T47D (cell line): Measurements from ENCODE around the gene STRN.
"Not testable (repeated sequence)": the region's sequence is repeated elsewhere in the genome, so short reads cannot be mapped to it uniquely, and the experiment has no call there.

Experiments
- DNase-seq, 2 experiments: peaks; one replicate each; pipeline versions ENCODE4 v3.0.0 to v3.0.0-alpha.2; 2011 to 2012; ENCODE audit warnings: low read depth in 1 of 2, low spot score in 1 of 2
- JUND ChIP-seq: IDR thresholded peaks from 2 replicates; pipeline ENCODE4 v1.6.1; 2012; ENCODE audit warnings: low read depth
- in situ Hi-C: cut with HindIII; loops from 2 replicates; pipeline ENCODE4 v1.10.0; 2016; ENCODE audit warnings: low sequenced_read_pairs, low pct_unique_long_range_greater_than_20kb

The STRN gene

DNA sequence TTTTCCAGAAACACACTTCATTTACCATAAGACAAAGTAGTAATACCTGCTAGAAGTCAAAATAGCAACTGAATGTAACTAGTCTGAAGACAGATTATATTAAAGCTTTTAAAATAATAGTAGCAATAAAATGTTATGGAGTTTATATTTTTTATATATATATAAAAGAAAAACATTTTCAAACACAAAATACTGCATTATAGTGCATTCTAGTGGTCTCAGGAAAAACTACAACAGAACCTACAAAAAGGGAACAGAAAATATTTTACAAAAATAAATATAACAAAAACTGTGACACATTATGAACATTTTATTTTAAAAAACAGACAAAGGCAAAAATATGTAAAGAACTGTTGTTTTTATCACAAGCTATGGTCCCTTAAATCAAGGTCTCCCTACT, 48.0 kb downstream of the STRN start:
- no peak for TF ChIP-seq JUND
- DNase-seq: no peak
- in situ Hi-C loops: no loop called here

DNA sequence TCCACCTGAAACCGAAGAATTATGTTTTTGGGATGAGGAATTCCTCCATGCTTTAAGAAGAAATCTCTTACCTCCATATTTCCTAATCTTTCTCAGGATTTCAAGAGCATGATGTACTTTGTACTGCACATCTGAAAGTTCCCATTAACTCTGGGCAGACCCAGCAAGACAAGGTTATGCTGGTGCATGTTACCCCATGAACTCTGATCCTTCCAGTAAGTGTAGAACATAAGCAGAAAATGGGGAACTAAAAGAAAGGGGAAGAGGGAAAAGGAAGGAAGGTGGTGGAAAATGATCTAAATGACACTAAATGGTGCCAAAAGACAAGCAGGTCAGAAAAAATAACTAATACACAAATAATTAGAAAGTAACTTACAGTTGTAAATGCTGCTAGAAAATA, 50.7 kb downstream of the STRN start:
- TF ChIP-seq JUND: no peak
- no peak for DNase-seq
- in situ Hi-C loops: no loop called here

DNA sequence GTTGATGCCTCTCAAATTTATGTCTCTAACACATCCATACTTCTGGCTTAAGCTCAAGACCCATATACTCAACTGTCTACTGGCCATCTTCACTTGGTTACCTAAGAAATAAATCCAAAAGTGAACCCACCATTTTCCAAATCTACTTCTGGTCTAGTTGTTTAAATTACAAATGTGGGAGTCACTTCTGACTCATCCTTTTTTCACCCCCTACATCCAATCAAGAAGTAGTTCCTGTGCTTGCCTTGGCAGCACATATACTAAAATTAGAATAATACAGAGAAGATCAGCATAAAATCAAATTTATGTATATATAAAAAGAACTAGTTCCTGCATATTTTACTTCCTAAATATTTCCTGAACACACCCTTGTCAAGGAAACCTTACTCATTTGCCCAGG, 53.6 kb downstream of the STRN start:
- no peak for DNase-seq
- TF ChIP-seq JUND: no peak
- in situ Hi-C loops: no loop called here

DNA sequence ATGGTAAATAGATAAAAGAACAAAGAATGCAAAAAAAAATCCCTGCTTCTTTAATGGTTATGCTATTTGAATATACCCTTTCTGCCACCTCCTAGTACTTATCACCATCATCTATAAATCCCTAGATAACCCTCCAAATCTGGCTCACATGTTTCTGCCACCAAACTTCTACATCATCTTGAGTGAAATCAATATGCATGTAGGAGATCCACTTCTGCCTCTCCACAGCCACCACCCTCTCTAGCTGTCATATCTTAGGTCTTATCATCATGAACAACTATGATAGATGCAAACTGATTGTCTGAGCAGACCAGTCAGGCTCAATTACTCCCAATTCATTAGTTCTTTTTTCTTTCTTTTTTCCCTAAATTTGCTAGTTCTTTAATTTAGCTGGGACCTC, 55.3 kb downstream of the STRN start:
- no peak for TF ChIP-seq JUND
- in situ Hi-C loops: no loop called here
- DNase-seq: no peak

DNA sequence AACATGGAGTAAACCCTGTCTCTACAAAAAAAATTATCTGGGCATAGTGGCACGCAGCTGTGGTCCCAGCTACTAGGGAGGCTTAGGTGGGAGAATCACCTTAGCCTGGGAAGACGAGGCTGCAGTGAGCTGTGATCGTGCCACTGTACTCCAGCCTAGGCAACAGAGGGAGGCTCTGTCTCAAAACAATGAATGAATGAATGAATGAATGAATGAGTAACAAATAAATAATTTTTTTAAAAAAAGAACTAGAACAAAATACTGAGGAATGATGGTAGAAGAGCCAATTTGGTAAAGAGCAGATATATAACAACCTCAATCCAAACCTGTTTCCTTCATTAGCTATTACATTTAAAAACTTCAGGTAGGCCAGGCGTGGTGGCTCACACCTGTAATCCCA, 60.1 kb downstream of the STRN start:
- DNase-seq: no peak
- in situ Hi-C loops: no loop called here
- TF ChIP-seq JUND: no peak

DNA sequence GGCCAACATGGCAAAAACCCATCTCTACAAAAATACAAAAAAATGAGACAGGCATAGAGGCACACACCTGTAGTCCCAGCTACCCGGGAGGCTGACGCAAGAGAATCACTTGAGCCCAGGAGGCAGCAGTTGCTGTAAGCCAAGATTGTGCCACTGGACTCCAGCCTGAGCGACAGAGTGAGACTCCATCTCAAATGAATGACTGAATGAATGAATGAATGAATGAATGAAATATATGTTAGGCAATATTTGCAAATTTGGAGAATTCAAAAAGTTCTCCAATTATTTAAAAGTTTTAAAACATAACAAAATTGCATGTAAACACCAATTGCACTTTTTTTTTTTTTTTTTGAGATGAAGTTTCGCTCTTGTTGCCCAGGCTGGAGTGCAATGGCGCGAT, 61.7 kb downstream of the STRN start:
- no peak for DNase-seq
- TF ChIP-seq JUND: no peak
- in situ Hi-C loops: no loop called here

DNA sequence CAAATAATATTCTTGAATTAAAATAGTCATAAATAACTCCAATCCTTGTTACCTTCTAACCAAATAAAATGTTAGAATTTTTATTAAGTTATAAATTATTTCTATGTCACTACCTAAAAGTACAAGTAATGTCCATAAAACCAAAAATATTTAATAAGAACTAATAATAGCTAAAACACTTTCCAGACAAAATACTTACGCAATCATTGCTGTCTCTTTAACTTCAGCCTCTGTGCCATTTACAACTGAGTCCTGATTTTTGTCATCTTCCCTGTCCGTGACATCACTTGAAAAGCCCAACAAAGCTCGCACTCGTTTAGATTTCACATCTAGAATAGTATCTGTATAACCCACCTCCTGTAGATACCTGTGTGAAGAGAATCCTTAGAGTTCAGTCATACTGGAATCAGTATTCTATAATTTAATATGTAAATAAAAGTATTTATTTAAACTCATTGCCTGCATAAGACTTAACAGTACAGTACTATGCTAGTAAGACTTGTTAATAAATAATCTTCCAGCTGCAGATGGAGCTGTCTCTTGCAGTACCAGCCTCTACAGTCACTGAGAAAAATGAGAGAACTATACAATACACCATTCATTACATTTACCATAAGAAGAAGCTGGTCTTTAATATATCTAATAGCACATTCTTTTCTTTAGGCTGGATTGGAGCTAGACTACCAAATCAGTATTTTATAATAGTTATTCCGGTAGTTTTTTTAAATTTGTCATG, 63.8 kb downstream of the STRN start:
- in situ Hi-C loops: no loop called here
- DNase-seq: no peak
- TF ChIP-seq JUND: no peak

DNA sequence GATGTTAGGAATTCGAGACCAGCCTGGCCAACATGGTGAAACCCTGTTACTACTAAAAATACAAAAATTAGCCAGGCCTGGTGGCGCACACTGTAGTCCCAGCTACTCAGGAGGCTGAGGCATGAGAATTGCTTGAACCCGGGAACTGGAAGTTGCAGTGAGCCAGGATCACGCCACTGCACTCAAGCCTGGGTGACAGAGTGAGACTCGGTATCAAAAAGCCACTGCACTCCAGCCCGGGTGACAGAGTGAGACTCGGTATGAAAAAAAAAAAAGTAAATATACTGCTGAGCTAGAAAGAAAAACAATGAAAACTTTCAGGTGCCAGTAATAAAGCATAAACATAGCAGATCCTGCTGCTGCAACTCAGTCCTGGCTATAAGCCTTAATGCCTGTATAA, 73.5 kb downstream of the STRN start:
- no peak for TF ChIP-seq JUND
- in situ Hi-C loops: no loop called here
- DNase-seq: no peak

DNA sequence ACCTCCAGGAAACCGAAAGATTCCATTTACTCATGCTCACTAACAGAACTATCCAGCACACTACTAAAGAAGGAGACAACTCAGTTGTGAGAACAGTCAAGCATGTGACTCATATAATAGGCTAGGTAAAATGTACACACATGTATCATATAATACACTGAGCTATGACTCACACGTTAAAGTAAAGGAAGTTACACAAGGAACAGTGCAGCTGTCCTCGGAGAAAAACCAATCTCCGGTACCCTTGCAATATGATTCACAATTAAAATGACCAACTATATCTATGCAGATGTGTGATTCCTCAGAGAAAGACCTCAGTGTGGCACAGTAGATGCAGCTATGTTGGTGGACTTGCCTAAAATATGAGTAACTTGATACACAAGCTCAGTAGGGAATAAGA, 76.5 kb downstream of the STRN start:
- DNase-seq: no peak
- in situ Hi-C loops: no loop called here

DNA sequence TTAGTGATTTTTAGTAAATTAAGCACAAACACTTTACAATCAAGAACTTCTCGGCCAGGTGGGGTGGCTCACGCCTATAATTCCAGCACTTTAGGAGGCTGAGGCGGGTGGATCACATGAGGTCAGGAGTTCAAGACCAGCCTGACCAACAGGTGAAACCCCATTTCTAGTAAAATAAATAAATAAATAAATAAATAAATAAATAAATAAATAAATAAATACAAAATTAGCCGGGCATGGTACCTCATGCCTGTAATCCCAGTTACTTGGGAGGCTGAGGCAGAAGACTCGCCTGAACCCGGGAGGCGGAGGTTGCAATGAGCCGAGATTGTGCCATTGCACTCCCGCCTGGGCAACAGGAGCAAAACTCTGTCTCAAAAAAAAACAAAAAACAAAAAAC, 79.2 kb downstream of the STRN start:
- DNase-seq, in situ Hi-C loops: not testable (repeated sequence)

More for the DNA sequence above, 76.5 kb downstream of the STRN start:
- TF ChIP-seq JUND: no peak

DNA sequence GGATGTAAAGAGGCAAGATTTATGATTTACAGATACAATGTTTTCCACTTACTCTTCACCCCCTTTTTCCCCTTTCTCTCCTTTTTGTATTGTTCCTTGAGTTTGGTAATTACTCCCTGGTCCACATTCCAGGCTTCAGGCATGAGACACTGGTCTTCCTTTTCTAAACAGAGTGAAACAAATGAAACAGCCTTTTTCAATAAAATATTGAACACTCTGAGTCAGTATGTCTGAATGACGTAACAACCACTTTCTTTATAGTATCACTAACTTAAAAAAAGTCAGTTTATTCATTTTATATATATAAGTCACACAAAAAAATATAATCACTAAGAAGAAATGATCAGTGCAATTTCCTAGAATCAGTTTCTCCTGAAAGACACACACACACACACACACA, 79.7 kb downstream of the STRN start:
- no peak for DNase-seq
- no peak for TF ChIP-seq JUND
- in situ Hi-C loops: no loop called here

DNA sequence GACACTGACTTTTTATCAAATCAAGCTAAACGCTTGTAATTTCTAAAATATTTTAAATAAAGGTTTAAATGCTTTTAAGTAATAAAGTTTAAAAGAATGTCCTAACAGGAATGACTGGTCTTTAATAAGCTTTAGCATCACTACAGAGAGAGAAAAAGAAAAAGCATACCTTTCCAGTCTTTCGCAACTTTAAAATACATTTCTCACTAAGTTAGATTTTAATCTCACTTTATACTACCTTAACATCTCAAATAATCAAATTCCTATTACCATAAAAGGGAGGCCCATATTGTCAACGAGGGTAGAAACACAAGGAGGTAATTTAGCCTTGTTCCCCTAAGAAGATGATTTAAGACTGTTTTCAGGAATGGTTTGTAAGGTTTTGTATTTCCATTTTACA, 80.7 kb downstream of the STRN start:
- in situ Hi-C loops: no loop called here
- DNase-seq: peak in 1 of 2 experiments; percentile 1

DNA sequence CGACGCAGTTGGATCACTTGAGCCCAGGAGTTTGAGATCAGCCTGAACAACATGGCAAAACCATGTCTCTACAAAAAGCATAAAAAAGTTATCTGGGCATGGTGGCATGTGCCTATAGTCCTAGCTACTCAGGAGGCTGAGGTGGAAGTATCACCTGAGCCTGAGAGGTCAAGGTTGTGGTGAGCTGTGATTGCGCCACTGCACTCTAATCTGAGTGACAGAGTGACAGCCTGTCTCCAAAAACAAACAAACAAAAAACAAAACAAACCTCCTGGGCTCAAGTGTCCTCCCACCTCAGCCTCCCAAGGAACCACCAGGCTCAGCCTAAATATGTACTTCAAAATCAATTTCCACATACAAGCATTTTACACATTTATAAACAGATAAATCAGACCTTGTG, 83.8 kb downstream of the STRN start:
- no peak for DNase-seq
- in situ Hi-C loops: no loop called here
- TF ChIP-seq JUND: no peak

More for the DNA sequence above, 80.7 kb downstream of the STRN start:
- no peak for TF ChIP-seq JUND

DNA sequence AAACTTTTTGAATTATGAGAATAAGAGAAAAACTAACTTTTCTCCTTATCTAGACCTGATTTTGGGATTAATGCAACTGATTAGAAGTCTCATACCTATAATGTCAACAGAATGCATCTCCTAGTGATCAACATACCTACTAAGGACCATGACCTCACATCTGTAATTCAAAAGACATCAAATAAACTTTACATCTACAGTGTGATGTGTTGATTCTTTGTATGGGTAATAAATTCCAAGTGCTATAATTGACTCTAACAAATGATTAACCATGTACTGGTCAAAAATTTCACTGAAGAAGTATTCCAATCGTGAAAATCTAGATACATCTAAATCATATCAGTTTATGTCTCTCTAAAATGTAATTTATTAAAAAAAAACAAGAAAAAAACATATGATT, 84.5 kb downstream of the STRN start:
- no peak for TF ChIP-seq JUND
- in situ Hi-C loops: no loop called here

More for the DNA sequence above, 84.5 kb downstream of the STRN start:
- no peak for DNase-seq
